ENCODE results near the gene RPS6KA2. TPM values are rescaled to one million over a fixed set of nuclear protein-coding genes. Genes with fewer than 3 reads are reported as not detected.
A peak's percentile ranks its signal among the peaks of the same experiment; 100 is the strongest.
"Not testable (repeated sequence)": the region's sequence is repeated elsewhere in the genome, so short reads cannot be mapped to it uniquely, and the experiment has no call there.

Gene RPS6KA2
- total RNA-seq, 1 donor from 2014 or later: 33.7 TPM

- H3K36me3 Mint-ChIP-seq (ENCODE audit: low read depth); H3K9me3 Mint-ChIP-seq; H3K27me3 Mint-ChIP-seq (ENCODE audit: low read depth); H3K4me1 Mint-ChIP-seq; H3K4me3 Mint-ChIP-seq; H3K27ac Mint-ChIP-seq (ENCODE audit: unreplicated experiment): not testable (repeated sequence)
- DNase-seq (ENCODE audit: low read depth, low spot score): peak; percentile 59
- peak; percentile 78 for TF ChIP-seq CTCF (conservative IDR thresholded peaks at IDR 0.05)
These were observed 226.3 kb downstream of the RPS6KA2 start for GRCh38 chr6:166400649-166401250.

- Mint-ChIP-seq H3K4me3 (no peak overlapping the region), H3K36me3 (ENCODE audit: low read depth) (no peaks in the 10 kb centered on the region), H3K27ac (ENCODE audit: unreplicated experiment) (no peak overlapping the region), H3K4me1 (peaks cover 3% of the 10 kb centered on the region), H3K27me3 (ENCODE audit: low read depth) (no peaks in the 10 kb centered on the region), H3K9me3 (no peaks in the 10 kb centered on the region)
- no peak for DNase-seq (ENCODE audit: low read depth, low spot score)
- no peak for TF ChIP-seq CTCF (conservative IDR thresholded peaks at IDR 0.05)
These were observed 226.9 kb downstream of the RPS6KA2 start for GRCh38 chr6:166400181-166400580.

GRCh38 chr6:166398348-166398747 lies 228.7 kb downstream of the RPS6KA2 start:
- Mint-ChIP-seq H3K9me3 (no peaks in the 10 kb centered on the region), H3K36me3 (ENCODE audit: low read depth) (no peaks in the 10 kb centered on the region), H3K27ac (ENCODE audit: unreplicated experiment) (peak overlapping the region; percentile 53), H3K4me3 (no peak overlapping the region), H3K4me1 (peaks cover 3% of the 10 kb centered on the region), H3K27me3 (ENCODE audit: low read depth) (no peaks in the 10 kb centered on the region)
- no peak for TF ChIP-seq CTCF (conservative IDR thresholded peaks at IDR 0.05)
- no peak for DNase-seq (ENCODE audit: low read depth, low spot score)

- Mint-ChIP-seq H3K9me3 (no peaks in the 10 kb centered on the region), H3K27ac (ENCODE audit: unreplicated experiment) (no peak overlapping the region), H3K27me3 (ENCODE audit: low read depth) (no peaks in the 10 kb centered on the region), H3K36me3 (ENCODE audit: low read depth) (no peaks in the 10 kb centered on the region), H3K4me3 (no peak overlapping the region), H3K4me1 (peaks cover 3% of the 10 kb centered on the region)
- no peak for DNase-seq (ENCODE audit: low read depth, low spot score)
- TF ChIP-seq CTCF (conservative IDR thresholded peaks at IDR 0.05): no peak
These were observed 229.2 kb downstream of the RPS6KA2 start for GRCh38 chr6:166397849-166398248.

- DNase-seq (ENCODE audit: low read depth, low spot score): no peak
- no peak for TF ChIP-seq CTCF (conservative IDR thresholded peaks at IDR 0.05)
- Mint-ChIP-seq H3K27ac (ENCODE audit: unreplicated experiment) (no peak overlapping the region), H3K9me3 (no peaks in the 10 kb centered on the region), H3K4me3 (no peak overlapping the region), H3K4me1 (peaks cover 3% of the 10 kb centered on the region), H3K36me3 (ENCODE audit: low read depth) (no peaks in the 10 kb centered on the region), H3K27me3 (ENCODE audit: low read depth) (no peaks in the 10 kb centered on the region)
These were observed 231.3 kb downstream of the RPS6KA2 start for GRCh38 chr6:166395778-166396177.

All from neural crest cell (in vitro differentiated cells).